ENCODE data around the gene LSAMP. TPM values are rescaled to one million over a fixed set of nuclear protein-coding genes. Genes with fewer than 3 reads are reported as not detected.

The LSAMP gene
- total RNA-seq, 4 donors from 2014 or later: 1.2 to 3.0 (median 1.8) TPM

DNA sequence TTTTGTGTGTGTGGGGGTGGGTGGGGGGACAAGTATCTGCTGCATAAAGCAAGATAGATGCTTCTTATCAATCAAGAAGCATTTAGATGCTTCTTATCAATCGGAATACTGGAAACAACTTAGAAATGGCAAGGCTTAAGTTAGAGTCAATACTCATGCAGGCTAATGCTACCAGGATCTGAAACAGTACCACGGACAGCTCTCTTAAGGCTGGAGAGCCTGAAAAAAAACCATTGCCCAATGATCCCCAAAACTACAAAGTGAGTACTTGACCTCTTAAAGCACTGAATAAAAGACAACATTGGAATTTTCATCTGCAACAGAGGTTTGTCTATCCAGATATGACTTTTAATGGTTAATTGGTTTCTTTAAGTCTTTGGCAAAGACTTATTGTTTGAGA is 559.7 kb downstream of the LSAMP start:
- H3K36me3 ChIP-seq: no peaks in the 10 kb centered on the region
- intact Hi-C loops (cut with DNase I): no loop called here

DNA sequence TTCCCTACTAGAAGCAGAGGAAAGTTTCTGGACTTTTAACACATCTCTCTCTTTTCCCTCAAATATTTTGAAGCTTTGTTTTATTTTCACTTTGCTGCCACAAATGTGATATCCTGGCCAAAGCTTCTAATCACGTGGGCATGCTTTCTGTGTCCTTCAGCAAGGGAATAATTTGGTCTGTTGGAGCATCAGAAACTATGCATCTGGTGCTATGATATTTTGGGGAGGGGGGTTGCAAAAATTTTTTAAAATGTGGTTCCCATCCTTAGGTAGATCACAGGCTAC is 567.7 kb downstream of the LSAMP start:
- no peaks in the 10 kb centered on the region for H3K9me3 ChIP-seq
- no peak for DNase-seq (ENCODE audit: extremely low spot score)
- no peak overlapping the region for H3K27ac ChIP-seq (replicated peaks in 1 of 4)
- TF ChIP-seq EP300 (IDR thresholded peaks at IDR 0.05): no peak
- TF ChIP-seq POLR2A (IDR thresholded peaks at IDR 0.05; ENCODE audit: low read depth): no peak
- TF ChIP-seq POLR2AphosphoS5 (IDR thresholded peaks at IDR 0.05): no peak
- no peak for TF ChIP-seq CTCF (IDR thresholded peaks at IDR 0.05)
- 15% methylated on average over 1 of the region's 1 CpG for WGBS
- no peaks in the 10 kb centered on the region for H3K27me3 ChIP-seq
- H3K4me1 ChIP-seq: peaks cover 0 to 14% (median 7%) of the 10 kb centered on the region in 4 donors
- peak overlapping the region; percentile 14 to 42 (median 28) for H3K4me3 ChIP-seq
- intact Hi-C loops (cut with DNase I): no loop called here
- H3K36me3 ChIP-seq: no peaks in the 10 kb centered on the region

More for the DNA sequence above, 559.7 kb downstream of the LSAMP start:
- no peaks in the 10 kb centered on the region for H3K4me1 ChIP-seq
- H3K9me3 ChIP-seq: no peaks in the 10 kb centered on the region
- no peak for DNase-seq (ENCODE audit: extremely low spot score)
- no peak for TF ChIP-seq CTCF (IDR thresholded peaks at IDR 0.05)
- TF ChIP-seq EP300 (IDR thresholded peaks at IDR 0.05): no peak
- TF ChIP-seq POLR2A (IDR thresholded peaks at IDR 0.05; ENCODE audit: low read depth): no peak
- TF ChIP-seq POLR2AphosphoS5 (IDR thresholded peaks at IDR 0.05): no peak
- no peaks in the 10 kb centered on the region for H3K27me3 ChIP-seq
- 73% methylated on average over 2 of the region's 2 CpGs for WGBS
- H3K4me3 ChIP-seq: no peak overlapping the region
- H3K27ac ChIP-seq (replicated peaks in 1 of 4): no peak overlapping the region

GRCh38 chr3:115876876-115877614 is 568.2 kb downstream of the LSAMP start:
- H3K27ac ChIP-seq (replicated peaks in 1 of 4): no peak overlapping the region
- 12% methylated on average over 8 of the region's 8 CpGs for WGBS
- intact Hi-C loops (cut with DNase I): no loop called here

GRCh38 chr3:115875460-115875859 is 569.8 kb downstream of the LSAMP start:
- H3K27ac ChIP-seq (replicated peaks in 1 of 4): no peak overlapping the region
- H3K4me3 ChIP-seq: no peak overlapping the region
- H3K4me1 ChIP-seq: peaks cover 0 to 14% (median 7%) of the 10 kb centered on the region in 4 donors
- TF ChIP-seq CTCF (IDR thresholded peaks at IDR 0.05) (no peak), POLR2AphosphoS5 (IDR thresholded peaks at IDR 0.05) (no peak), EP300 (IDR thresholded peaks at IDR 0.05) (no peak), POLR2A (IDR thresholded peaks at IDR 0.05; ENCODE audit: low read depth) (no peak)
- WGBS: 91% methylated on average over 1 of the region's 1 CpG
- no peak for DNase-seq (ENCODE audit: extremely low spot score)
- intact Hi-C loops (cut with DNase I): no loop called here
- no peaks in the 10 kb centered on the region for H3K9me3 ChIP-seq
- no peaks in the 10 kb centered on the region for H3K27me3 ChIP-seq
- H3K36me3 ChIP-seq: no peaks in the 10 kb centered on the region

More at GRCh38 chr3:115876876-115877614, 568.2 kb downstream of the LSAMP start:
- TF ChIP-seq CTCF (IDR thresholded peaks at IDR 0.05): no peak
- Histone ChIP-seq H3K4me3 (peak overlapping the region; percentile 14 to 42 (median 28)), H3K27me3 (no peaks in the 10 kb centered on the region), H3K9me3 (no peaks in the 10 kb centered on the region), H3K4me1 (peaks cover 0 to 14% (median 7%) of the 10 kb centered on the region in 4 donors), H3K36me3 (no peaks in the 10 kb centered on the region)
- DNase-seq (ENCODE audit: extremely low spot score): no peak

- TF ChIP-seq POLR2A (IDR thresholded peaks at IDR 0.05; ENCODE audit: low read depth) (no peak), CTCF (IDR thresholded peaks at IDR 0.05) (no peak), POLR2AphosphoS5 (IDR thresholded peaks at IDR 0.05) (no peak), EP300 (IDR thresholded peaks at IDR 0.05) (no peak)
- Histone ChIP-seq H3K27ac (replicated peaks in 1 of 4) (no peak overlapping the region), H3K4me1 (peaks cover 0 to 2% (median under 1%) of the 10 kb centered on the region in 4 donors), H3K9me3 (no peaks in the 10 kb centered on the region), H3K4me3 (no peak overlapping the region), H3K27me3 (no peaks in the 10 kb centered on the region), H3K36me3 (no peaks in the 10 kb centered on the region)
- intact Hi-C loops (cut with DNase I): no loop called here
- DNase-seq (ENCODE audit: extremely low spot score): no peak
Observed at GRCh38 chr3:115871735-115872134, 573.6 kb downstream of the LSAMP start.

All from esophagus muscularis mucosa (tissue), 4 donors.